Right forelimb (tissue), 1 donor: Measurements from ENCODE around the gene PTPRD.
"Not testable (repeated sequence)": the region's sequence is repeated elsewhere in the genome, so short reads cannot be mapped to it uniquely, and the experiment has no call there.

Experiments used
- DNase-seq: peaks from one replicate; pipeline ENCODE4 v3.0.0-alpha.2; 2018

Gene PTPRD

DNA sequence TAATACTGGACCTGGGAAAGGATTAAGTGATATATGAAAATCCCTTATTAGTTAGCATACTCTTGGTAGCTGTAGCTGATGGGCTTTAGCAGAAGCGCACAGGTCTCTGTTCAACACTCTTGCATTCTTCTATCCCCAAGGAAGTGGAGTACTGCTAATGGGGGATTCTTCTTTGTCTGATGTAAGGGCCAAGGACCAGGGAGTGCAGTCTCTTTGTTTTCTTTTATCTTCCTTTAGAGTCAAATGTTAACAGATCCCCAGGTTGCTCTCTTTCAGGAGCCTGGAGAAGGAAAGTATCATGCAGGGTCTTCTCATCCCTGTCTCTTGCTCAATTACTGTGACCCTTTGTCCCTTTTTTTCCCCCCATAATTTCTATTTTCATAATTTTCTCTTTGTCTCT lies 1666.3 kb downstream of the PTPRD start:
- DNase-seq: no peak

GRCh38 chr9:8943392-8943791 lies 1669.4 kb downstream of the PTPRD start:
- DNase-seq: no peak

DNA sequence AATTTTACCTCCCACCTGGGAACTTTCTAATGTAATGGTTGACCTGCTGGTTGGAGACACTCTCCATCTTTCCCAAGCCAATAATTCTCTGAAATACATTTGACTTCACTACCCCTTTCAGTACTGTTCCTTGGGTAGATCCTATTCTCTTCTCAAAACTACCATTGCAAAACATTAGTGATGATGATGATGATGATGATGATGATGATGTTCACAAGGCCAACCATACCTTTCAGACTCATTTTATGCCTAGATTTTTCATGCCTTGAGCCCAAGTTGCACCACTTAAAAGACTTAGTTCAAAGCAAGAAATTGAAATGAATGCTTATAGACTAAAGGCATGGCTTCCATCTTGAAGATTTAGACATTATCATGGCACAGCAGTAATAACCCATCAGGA lies 1672.2 kb downstream of the PTPRD start:
- no peak for DNase-seq

DNA sequence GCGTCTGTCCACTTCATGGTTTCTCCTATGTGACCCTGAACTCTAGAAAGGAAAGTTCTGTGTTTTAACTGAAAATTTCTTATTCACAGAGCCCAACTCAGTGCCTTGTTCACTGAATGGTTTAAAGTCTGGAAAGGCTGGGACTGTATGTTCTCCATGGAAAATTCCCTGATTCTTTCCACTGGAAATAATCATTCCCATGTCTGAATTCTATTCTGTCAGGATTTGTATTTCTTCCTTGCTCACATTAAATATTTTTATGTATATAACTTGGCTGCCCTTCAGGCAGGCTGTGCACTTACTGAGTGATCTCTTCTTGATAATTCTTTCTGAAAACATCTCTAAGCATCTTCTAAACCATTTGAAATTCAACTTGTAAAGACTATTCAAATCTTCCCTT lies 1686.3 kb downstream of the PTPRD start:
- DNase-seq: no peak

GRCh38 chr9:8924562-8924961 lies 1688.2 kb downstream of the PTPRD start:
- no peak for DNase-seq

- DNase-seq: not testable (repeated sequence)
Observed at GRCh38 chr9:8920478-8921183, 1692.2 kb downstream of the PTPRD start.

- no peak for DNase-seq
Observed at GRCh38 chr9:8917956-8918739, 1694.7 kb downstream of the PTPRD start.

GRCh38 chr9:8916771-8917170 lies 1696.0 kb downstream of the PTPRD start:
- no peak for DNase-seq

GRCh38 chr9:8907868-8908267 lies 1704.9 kb downstream of the PTPRD start:
- DNase-seq: no peak

DNA sequence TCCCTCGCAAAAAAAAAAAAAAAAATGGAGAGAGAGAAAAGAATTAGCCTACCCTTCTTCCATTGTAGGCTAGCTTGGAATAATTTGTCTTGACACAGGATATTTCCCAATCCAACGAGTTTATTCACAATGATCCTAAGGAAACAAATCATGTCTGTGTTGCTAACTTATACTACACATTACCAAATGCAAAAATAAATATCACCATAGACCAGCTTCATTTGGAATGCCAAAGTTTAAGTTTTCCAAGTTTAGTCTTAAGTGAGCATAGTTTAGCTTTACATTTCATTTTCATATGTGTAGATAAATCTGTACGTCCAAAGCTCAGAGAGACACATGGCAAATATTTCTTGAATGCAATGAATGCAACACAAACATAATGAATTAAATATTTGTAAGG lies 1707.1 kb downstream of the PTPRD start:
- no peak for DNase-seq

- DNase-seq: no peak
Observed at GRCh38 chr9:8904771-8905515, 1707.9 kb downstream of the PTPRD start.

DNA sequence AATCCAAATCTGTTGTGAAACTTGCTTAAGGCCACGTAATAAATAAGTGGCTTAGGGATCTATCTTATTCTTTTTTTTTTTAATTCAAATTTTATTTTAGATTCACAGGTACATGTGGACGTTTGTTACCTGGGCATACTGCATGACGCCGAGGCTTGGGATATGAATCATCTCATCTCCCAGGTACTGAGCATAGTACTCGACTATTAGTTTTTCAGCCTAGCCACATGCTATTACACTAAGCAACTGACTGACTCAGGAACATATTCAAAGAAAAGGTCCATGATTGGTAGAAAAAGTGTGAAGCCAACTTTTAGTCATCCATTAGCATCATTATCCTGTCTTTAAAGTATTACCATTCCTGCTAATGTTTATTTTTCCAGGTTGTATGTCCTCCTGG lies 1709.7 kb downstream of the PTPRD start:
- no peak for DNase-seq

DNA sequence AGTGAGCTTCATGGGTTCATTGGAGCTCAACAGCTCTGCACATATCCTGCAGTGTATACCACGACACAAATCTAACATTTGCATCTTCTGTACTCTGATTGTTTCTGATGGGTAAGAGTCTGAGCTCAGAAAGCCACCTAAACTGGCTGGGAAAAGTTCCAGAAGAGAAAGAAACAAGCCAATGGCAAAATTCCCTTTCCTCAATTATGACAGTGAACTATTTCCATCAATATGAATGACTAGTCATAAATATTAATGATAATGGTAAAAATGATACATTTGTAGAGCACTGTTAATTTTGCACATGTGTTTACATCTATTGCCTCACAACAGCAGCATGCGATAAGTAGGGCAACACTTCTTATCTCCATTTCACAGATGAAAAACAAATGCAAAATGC lies 1711.7 kb downstream of the PTPRD start:
- DNase-seq: no peak

- no peak for DNase-seq
Observed at GRCh38 chr9:8899511-8899910, 1713.3 kb downstream of the PTPRD start.

- no peak for DNase-seq
Observed at GRCh38 chr9:8895861-8896224, 1717.0 kb downstream of the PTPRD start.

DNA sequence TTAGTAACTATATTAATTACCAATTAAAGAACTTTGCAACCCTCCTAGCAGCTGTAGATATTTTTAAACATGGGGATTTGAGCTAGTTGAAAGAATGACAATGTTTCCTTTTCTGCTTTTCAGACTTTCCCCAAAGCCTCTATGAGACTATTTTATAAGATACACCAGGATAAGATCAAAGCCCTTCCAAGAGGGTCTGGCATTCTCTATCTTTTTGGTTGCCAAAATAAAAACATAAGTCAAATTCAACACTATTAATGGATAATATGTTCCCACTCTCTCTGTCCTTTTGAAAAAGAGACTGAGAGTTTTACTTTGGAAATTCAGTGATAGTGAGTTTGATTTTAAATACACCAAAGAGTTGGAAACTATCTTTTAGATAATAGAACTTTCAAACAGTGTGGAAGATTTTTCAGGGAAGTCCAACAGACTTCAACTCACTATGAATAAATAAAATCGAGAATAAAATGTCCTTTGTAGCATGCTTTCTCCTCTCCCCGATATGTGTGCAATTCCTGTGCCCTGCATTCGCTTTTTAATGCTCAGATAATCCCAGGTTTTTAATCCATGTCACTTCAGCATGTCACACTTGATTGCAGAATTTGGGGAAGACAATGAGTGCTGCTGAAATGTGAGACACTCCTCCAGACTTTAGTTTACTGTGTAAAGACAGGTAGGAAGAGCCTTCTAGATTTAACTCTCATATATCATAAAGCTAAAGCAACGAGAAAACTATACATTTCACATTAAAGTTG lies 1717.5 kb downstream of the PTPRD start:
- DNase-seq: no peak

GRCh38 chr9:8890695-8891094 lies 1722.1 kb downstream of the PTPRD start:
- no peak for DNase-seq

DNA sequence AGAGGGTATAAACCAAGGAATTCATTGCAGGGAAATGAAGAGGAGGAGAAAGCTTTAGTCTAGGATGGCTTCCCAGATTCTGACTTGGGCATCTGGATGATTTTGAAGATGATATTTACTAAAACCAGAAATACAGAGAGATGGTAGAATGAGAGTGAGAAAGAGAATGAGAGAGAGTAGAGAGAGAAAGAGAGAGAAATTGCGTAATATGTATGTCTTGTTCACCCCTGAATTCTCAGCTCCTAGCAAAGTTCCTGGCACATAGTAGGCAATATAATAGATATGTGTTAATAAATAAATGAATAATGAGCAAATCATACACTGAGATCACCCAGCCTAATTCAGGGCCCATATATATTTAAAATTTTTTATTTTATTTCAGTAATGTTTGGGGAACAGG lies 1723.7 kb downstream of the PTPRD start:
- no peak for DNase-seq

- no peak for DNase-seq
Observed at GRCh38 chr9:8888591-8888990, 1724.2 kb downstream of the PTPRD start.

DNA sequence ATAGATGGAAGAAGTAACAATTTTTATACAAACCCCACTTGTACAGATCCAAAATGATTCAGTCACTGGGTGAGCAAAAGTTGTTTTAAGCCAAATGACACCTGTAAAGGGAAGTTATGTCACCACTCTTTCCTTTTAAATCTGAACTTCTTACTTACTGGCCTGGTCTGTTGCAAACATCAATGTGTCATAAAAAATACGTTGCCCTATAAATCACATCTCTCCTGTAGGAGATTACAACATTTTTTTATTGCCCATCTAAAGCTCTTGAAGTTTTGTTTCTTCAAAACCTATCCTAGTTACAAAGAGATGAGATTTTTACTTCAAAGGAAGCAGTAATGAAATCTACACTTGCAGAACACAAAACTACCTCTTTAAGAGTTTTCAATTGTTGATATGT lies 1725.4 kb downstream of the PTPRD start:
- DNase-seq: no peak

DNA sequence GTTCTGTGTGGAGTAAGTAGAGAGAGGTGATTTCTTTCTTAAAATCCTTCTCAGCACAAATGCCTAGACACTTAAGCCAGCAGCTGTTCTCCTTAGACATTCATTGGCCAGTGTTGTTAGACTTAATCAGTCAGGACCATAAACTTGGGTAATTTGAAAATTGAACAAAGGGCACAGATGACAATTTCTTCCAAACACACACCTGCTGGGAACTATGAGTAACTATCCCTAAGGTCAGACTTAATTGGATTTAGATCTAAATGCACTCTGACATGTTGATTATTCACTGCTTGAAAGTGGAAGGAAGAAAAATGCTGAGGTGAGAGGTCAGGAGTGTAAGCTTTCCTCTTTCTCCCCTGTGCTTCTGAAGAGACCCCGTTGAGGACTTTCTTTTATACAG lies 1729.5 kb downstream of the PTPRD start:
- no peak for DNase-seq

DNA sequence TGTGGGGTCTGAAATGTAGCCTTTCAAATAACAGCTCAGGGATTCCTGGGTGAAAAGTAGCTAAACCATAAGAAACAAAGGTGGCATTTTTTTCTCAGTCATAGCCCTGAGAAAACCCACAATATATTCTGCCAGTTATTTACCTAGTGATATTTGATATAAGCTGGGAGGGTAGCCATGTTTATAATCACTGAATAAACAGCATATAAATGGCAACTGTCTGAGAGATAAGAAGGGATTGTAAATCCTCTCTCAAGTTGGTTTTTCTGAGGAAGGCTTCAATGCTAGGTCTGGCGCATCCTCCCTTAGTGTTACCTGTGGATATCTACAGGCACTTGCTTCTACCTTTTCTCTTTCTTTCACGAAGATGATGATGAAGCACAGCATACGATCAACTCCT lies 1732.7 kb downstream of the PTPRD start:
- no peak for DNase-seq

DNA sequence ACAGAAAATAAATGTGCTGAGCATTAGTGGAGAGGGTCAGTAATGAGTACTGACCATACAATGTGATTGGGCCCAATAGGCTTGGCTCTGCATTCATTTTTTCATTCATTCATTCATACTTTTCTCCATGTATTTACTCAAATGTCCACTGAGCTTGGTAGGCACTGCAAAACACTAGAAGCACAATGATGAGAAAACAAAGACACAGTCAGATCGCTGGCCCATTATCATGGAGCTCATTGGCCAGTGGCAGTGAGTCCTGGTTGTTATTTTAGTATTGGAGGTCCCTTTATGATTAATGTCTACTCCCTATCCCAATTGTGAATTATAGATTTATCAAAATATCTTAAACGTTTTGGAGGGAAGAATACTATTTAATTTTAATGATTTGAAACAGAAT lies 1733.5 kb downstream of the PTPRD start:
- DNase-seq: no peak
